Vagina (tissue), 2 donors: ENCODE data around the gene ZNF740. TPM values are rescaled to one million over a fixed set of nuclear protein-coding genes. Genes with fewer than 3 reads are reported as not detected.
"Not testable (repeated sequence)": the region's sequence is repeated elsewhere in the genome, so short reads cannot be mapped to it uniquely, and the experiment has no call there.

ENCODE experiments used
- DNase-seq, 2 donors: peaks; one replicate each; pipeline ENCODE4 v3.0.0-alpha.2; 2017; ENCODE audit errors: extremely low spot score in 2 of 2
- H3K27ac ChIP-seq: fragments of 200-600 bp; sonication (generic); one replicate; pipeline ENCODE4 v1.5.1; 2019
- H3K27me3 ChIP-seq: fragments of 200-600 bp; sonication (generic); one replicate; pipeline ENCODE4 v1.5.1; 2019
- H3K36me3 ChIP-seq, 2 donors: fragments of 200-600 bp; sonication (generic); one replicate each; pipeline ENCODE4 v1.5.1; 2017 to 2019
- H3K4me1 ChIP-seq: fragments of 200-600 bp; sonication (generic); one replicate; pipeline ENCODE4 v1.5.1; 2019
- H3K4me3 ChIP-seq, 2 donors: fragments of 200-600 bp; sonication (generic); 1 replicate in 1 of 2; 2 replicates in 1 of 2; pipeline ENCODE4 v1.5.1; 2016 to 2019
- H3K9me3 ChIP-seq: fragments of 200-600 bp; sonication (generic); one replicate; pipeline ENCODE4 v1.5.1; 2019
- POLR2A ChIP-seq, 2 donors: fragments of 450-650 bp; IDR thresholded peaks; one replicate each; pipeline ENCODE4 v1.6.1; 2017; ENCODE audit warnings: antibody characterized with exemption in 2 of 2, mild to moderate bottlenecking in 2 of 2, moderate library complexity in 2 of 2
- POLR2AphosphoS5 ChIP-seq, 2 donors: sonication (generic); formaldehyde crosslinking; IDR thresholded peaks; one replicate each; pipeline ENCODE4 v1.9.0; 2017; ENCODE audit warnings: antibody characterized with exemption in 2 of 2, mild to moderate bottlenecking in 2 of 2, low read depth in 1 of 2; ENCODE audit not compliant: insufficient read depth in 1 of 2
- intact Hi-C: fragments of 100-400 bp; cut with DNase I; formaldehyde crosslinking; loops from one replicate; pipeline ENCODE4 v1.15.1; 2023
- total RNA-seq: library from RNA; depleted of rRNA; stranded (reverse); fragments of >200 nt; gene quantifications from one replicate; pipeline ENCODE4 v1.2.3, GENCODE V29; 2016
- TF ChIP-seq, protein P1 (sequence below), 3 experiments: fragments of 450-650 bp in 2 of 3; fragments of 200-600 bp in 1 of 3; sonication (generic) in 1 of 3; IDR thresholded peaks; one replicate each; pipeline ENCODE4 v1.5.1; 2017 to 2019; ENCODE audit warnings: antibody characterized with exemption in 3 of 3, mild to moderate bottlenecking in 2 of 3, moderate library complexity in 2 of 3

ZNF740 gene
- total RNA-seq, 1 donor from 2014 or later, result 12.8 TPM

DNA sequence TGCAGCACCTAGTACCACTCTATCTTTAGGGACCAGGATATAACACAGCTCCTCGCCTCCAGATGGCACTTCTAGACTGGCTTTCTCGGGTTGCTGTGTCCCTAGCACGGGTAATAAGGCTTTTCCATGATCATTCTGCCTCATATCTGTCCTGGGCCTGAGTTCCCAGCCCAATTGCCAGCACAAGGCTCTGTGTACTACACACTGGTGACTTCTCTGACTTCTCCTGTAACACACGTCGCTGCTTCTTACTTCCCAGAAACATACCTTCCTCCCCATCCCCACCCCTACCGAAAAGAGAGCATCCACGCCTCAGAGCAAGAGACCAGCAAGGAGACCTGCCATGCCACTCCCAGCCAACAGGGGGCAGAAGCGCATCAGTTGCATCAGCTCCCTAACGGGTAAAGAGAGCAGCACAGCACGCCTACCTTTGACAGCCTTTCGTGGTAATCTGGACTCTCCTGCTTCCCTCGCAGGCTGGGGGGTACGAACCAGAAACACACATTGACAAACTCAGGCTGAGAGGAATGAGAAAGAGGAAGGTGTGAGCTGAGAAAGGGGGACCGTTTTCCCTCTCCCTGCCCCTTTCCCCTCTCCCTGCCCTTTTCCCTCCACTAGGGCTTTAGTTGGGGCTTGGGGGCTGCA, 21.2 kb upstream of the ZNF740 start:
- Histone ChIP-seq H3K9me3 (no peaks in the 10 kb centered on the region), H3K27ac (no peak overlapping the region), H3K27me3 (no peaks in the 10 kb centered on the region), H3K4me3 (no peak overlapping the region), H3K4me1 (no peaks in the 10 kb centered on the region), H3K36me3 (peaks cover 0 to 3% of the 10 kb centered on the region in 2 donors)
- no peak for DNase-seq
- TF ChIP-seq POLR2AphosphoS5 (IDR thresholded peaks at IDR 0.05; ENCODE audit: insufficient read depth in 1 of 2, low read depth in 1 of 2), result peak in 1 of 2 donors; percentile 28
- no peak for TF ChIP-seq POLR2A (IDR thresholded peaks at IDR 0.05)
- TF ChIP-seq, protein P1, sequence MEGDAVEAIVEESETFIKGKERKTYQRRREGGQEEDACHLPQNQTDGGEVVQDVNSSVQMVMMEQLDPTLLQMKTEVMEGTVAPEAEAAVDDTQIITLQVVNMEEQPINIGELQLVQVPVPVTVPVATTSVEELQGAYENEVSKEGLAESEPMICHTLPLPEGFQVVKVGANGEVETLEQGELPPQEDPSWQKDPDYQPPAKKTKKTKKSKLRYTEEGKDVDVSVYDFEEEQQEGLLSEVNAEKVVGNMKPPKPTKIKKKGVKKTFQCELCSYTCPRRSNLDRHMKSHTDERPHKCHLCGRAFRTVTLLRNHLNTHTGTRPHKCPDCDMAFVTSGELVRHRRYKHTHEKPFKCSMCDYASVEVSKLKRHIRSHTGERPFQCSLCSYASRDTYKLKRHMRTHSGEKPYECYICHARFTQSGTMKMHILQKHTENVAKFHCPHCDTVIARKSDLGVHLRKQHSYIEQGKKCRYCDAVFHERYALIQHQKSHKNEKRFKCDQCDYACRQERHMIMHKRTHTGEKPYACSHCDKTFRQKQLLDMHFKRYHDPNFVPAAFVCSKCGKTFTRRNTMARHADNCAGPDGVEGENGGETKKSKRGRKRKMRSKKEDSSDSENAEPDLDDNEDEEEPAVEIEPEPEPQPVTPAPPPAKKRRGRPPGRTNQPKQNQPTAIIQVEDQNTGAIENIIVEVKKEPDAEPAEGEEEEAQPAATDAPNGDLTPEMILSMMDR (IDR thresholded peaks at IDR 0.05), result peak; percentile 88 to 96 (median 93)
- intact Hi-C loops, result loop anchor here (5.0 kb wide), 1 partner anchor 38 kb away; no protein-coding TSS in a partner anchor

GRCh38 chr12:53160000-53160399, 20.5 kb upstream of the ZNF740 start:
- Histone ChIP-seq H3K9me3 (no peaks in the 10 kb centered on the region), H3K27me3 (no peaks in the 10 kb centered on the region), H3K27ac (no peak overlapping the region), H3K4me1 (no peaks in the 10 kb centered on the region), H3K4me3 (no peak overlapping the region), H3K36me3 (peaks cover 0 to 5% of the 10 kb centered on the region in 2 donors)
- TF ChIP-seq, protein P1 (IDR thresholded peaks at IDR 0.05), result no peak
- TF ChIP-seq POLR2A (IDR thresholded peaks at IDR 0.05), result no peak
- no peak for TF ChIP-seq POLR2AphosphoS5 (IDR thresholded peaks at IDR 0.05; ENCODE audit: insufficient read depth in 1 of 2, low read depth in 1 of 2)
- intact Hi-C loops, result loop anchor here (5.0 kb wide), 1 partner anchor 37 kb away; no protein-coding TSS in a partner anchor
- no peak for DNase-seq

DNA sequence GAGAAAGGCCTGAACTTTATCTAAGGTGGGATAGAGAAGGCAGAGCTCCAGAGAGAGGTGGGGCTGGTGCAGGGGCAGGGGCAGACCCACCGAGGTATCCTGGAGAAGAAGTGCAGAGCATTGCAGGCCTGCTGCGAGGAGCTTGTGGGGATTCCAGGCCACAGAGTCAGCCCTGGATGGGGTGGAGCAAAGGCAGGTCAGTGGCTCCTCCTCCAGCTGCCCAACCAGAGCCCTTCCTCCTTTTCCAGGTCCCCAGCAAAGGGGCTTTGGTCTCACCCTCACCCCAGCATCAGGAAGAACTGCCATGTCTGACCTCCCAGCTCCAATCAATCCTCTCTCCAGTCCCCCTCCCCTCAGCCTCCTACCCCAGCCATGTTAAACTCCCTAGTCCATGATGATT, 19.8 kb upstream of the ZNF740 start:
- Histone ChIP-seq H3K27me3 (no peaks in the 10 kb centered on the region), H3K4me3 (no peak overlapping the region), H3K4me1 (no peaks in the 10 kb centered on the region), H3K9me3 (no peaks in the 10 kb centered on the region), H3K36me3 (peaks cover 0 to 5% of the 10 kb centered on the region in 2 donors), H3K27ac (no peak overlapping the region)
- intact Hi-C loops, result no loop called here
- DNase-seq, result no peak
- no peak for TF ChIP-seq POLR2A (IDR thresholded peaks at IDR 0.05)
- no peak for TF ChIP-seq POLR2AphosphoS5 (IDR thresholded peaks at IDR 0.05; ENCODE audit: insufficient read depth in 1 of 2, low read depth in 1 of 2)
- TF ChIP-seq, protein P1 (IDR thresholded peaks at IDR 0.05), result no peak

DNA sequence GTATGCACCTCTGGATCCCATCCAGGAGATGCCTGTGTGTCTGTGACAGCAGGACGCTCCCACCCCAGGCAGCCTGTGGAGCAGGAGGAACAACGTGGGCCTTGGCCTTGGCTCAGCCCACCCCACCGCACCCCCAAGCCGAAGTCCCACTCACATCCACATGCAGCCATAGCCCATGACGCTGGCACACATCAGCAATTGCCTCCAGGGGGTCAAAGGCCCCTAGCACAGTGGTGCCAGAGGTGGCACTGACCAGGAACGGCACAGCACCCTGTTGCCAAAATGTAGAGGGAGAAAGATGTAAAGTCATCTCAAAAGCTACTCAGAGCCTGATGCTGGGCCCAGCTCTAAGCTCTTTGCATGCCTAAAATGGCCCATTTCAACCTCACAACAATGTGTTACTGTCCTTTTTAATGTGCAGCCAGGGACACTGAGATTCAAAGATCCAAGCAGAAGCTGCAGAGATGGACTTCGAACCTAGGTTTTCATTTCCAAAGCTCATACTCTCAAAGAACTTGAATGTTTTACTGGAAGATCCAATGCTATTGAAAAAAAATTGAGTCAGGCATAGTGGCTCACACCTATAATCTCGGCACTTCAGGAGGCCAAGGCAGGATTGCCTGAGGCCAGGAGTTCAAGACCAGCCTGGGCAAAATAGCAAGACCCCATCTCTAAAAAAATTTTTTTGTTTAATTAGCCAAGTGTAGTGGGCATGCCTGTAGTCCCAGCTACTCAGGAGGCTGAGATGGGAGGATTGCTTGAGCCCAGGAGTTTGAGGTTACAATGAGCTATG, 19.2 kb upstream of the ZNF740 start:
- no peaks in the 10 kb centered on the region for H3K4me1 ChIP-seq
- H3K36me3 ChIP-seq, result peaks cover 0 to 5% of the 10 kb centered on the region in 2 donors
- no peak for TF ChIP-seq POLR2AphosphoS5 (IDR thresholded peaks at IDR 0.05; ENCODE audit: insufficient read depth in 1 of 2, low read depth in 1 of 2)
- TF ChIP-seq POLR2A (IDR thresholded peaks at IDR 0.05), result no peak
- TF ChIP-seq, protein P1 (IDR thresholded peaks at IDR 0.05), result no peak
- no peak overlapping the region for H3K27ac ChIP-seq
- DNase-seq, result no peak
- intact Hi-C loops, result no loop called here
- no peaks in the 10 kb centered on the region for H3K27me3 ChIP-seq
- H3K9me3 ChIP-seq, result no peaks in the 10 kb centered on the region
- no peak overlapping the region for H3K4me3 ChIP-seq

- H3K36me3 ChIP-seq, DNase-seq, H3K4me3 ChIP-seq, intact Hi-C loops, H3K9me3 ChIP-seq, H3K27me3 ChIP-seq, H3K4me1 ChIP-seq, H3K27ac ChIP-seq: not testable (repeated sequence)
Observed at GRCh38 chr12:53163008-53163407, 17.5 kb upstream of the ZNF740 start.
